ENCODE data around the gene KIDINS220. TPM values are rescaled to one million over a fixed set of nuclear protein-coding genes. Genes with fewer than 3 reads are reported as not detected.

Gene KIDINS220
- total and polyA plus RNA-seq, 2 experiments from 2014 or later, result 12.8 to 38.2 TPM

- Histone ChIP-seq H3K79me2 (replicated peaks; ENCODE audit: insufficient read depth) (no peaks in the 10 kb centered on the region), H3K36me3 (ENCODE audit: insufficient read depth) (peaks cover 9% of the 10 kb centered on the region), H3K4me3 (no peak overlapping the region), H2AFZ (no peak overlapping the region), H3K4me2 (no peak overlapping the region), H3K27me3 (ENCODE audit: insufficient read depth) (no peaks in the 10 kb centered on the region), H3K9me2 (ENCODE audit: insufficient read depth) (no peaks in the 10 kb centered on the region), H3K4me1 (ENCODE audit: insufficient read depth) (no peaks in the 10 kb centered on the region), H3F3A (replicated peaks; ENCODE audit: low read depth) (no peaks in the 10 kb centered on the region), H4K20me1 (replicated peaks; ENCODE audit: insufficient read depth) (no peaks in the 10 kb centered on the region), H3K27ac (ENCODE audit: low read depth) (no peak overlapping the region)
- Mint-ChIP-seq H3K27me3 (ENCODE audit: insufficient read depth, low read depth, poor library complexity) (no peaks in the 10 kb centered on the region), H3K4me1 (no peaks in the 10 kb centered on the region), H3K9me3 (no peaks in the 10 kb centered on the region), H3K36me3 (ENCODE audit: low read depth) (peaks cover 4% of the 10 kb centered on the region; the same call in 2 of the 3 replicates), H3K27ac (no peak overlapping the region), H3K4me3 (no peak overlapping the region)
- TF ChIP-seq EZH2 (IDR thresholded peaks at IDR 0.05; ENCODE audit: low read depth, unreplicated experiment), result no peak
- no peak for TF ChIP-seq NANOG (IDR thresholded peaks at IDR 0.05; ENCODE audit: borderline replicate concordance)
- TF ChIP-seq CREB1 (CRISPR knock-in tag; IDR thresholded peaks at IDR 0.05; ENCODE audit: low read depth), result no peak
- TF ChIP-seq REST (IDR thresholded peaks at IDR 0.05; ENCODE audit: unreplicated experiment), result no peak
- TF ChIP-seq ZNF114 (CRISPR knock-in tag; IDR thresholded peaks at IDR 0.05), result no peak
- TF ChIP-seq ZNF331 (CRISPR knock-in tag; IDR thresholded peaks at IDR 0.05; ENCODE audit: low read depth), result no peak
- TF ChIP-seq JUNB (IDR thresholded peaks at IDR 0.05; ENCODE audit: unreplicated experiment), result no peak
- ATAC-seq, result no peak
- no peak for DNase-seq (ENCODE audit: low spot score)
Measured at GRCh38 chr2:8800218-8800617, 37.2 kb downstream of the KIDINS220 start.

GRCh38 chr2:8799004-8799403 is 38.4 kb downstream of the KIDINS220 start:
- Histone ChIP-seq H3K9me2 (ENCODE audit: insufficient read depth) (no peaks in the 10 kb centered on the region), H3K79me2 (replicated peaks; ENCODE audit: insufficient read depth) (no peaks in the 10 kb centered on the region), H3K27ac (ENCODE audit: low read depth) (no peak overlapping the region), H4K20me1 (replicated peaks; ENCODE audit: insufficient read depth) (no peaks in the 10 kb centered on the region), H3K27me3 (ENCODE audit: insufficient read depth) (no peaks in the 10 kb centered on the region), H3F3A (replicated peaks; ENCODE audit: low read depth) (no peaks in the 10 kb centered on the region), H3K4me2 (no peak overlapping the region), H3K4me3 (no peak overlapping the region), H2AFZ (no peak overlapping the region), H3K36me3 (ENCODE audit: insufficient read depth) (peaks cover 9% of the 10 kb centered on the region; the same call in 1 of the 2 replicates), H3K4me1 (ENCODE audit: insufficient read depth) (no peaks in the 10 kb centered on the region)
- Mint-ChIP-seq H3K9me3 (no peaks in the 10 kb centered on the region), H3K4me1 (no peaks in the 10 kb centered on the region), H3K36me3 (ENCODE audit: low read depth) (peaks cover 4% of the 10 kb centered on the region; the same call in 1 of the 3 replicates), H3K27ac (no peak overlapping the region), H3K4me3 (no peak overlapping the region), H3K27me3 (ENCODE audit: insufficient read depth, low read depth, poor library complexity) (no peaks in the 10 kb centered on the region)
- no peak for DNase-seq (ENCODE audit: low spot score)
- no peak for ATAC-seq
- TF ChIP-seq ZNF331 (CRISPR knock-in tag; IDR thresholded peaks at IDR 0.05; ENCODE audit: low read depth) (no peak), ZNF462 (CRISPR knock-in tag; IDR thresholded peaks at IDR 0.05) (no peak), EZH2 (IDR thresholded peaks at IDR 0.05; ENCODE audit: low read depth, unreplicated experiment) (no peak), REST (IDR thresholded peaks at IDR 0.05; ENCODE audit: unreplicated experiment) (no peak), POLR2AphosphoS5 (IDR thresholded peaks at IDR 0.05; ENCODE audit: low read depth) (no peak)

Measured in GM23338 (cell line).